ENCODE results near the gene LIX1L. TPM values are rescaled to one million over a fixed set of nuclear protein-coding genes. Genes with fewer than 3 reads are reported as not detected.

The LIX1L gene
- total and polyA plus RNA-seq, 2 of the 13 experiments (the other 11 are each of a cell fraction or from before 2014, with no cell fraction given), result 8.1 to 24.9 TPM

DNA sequence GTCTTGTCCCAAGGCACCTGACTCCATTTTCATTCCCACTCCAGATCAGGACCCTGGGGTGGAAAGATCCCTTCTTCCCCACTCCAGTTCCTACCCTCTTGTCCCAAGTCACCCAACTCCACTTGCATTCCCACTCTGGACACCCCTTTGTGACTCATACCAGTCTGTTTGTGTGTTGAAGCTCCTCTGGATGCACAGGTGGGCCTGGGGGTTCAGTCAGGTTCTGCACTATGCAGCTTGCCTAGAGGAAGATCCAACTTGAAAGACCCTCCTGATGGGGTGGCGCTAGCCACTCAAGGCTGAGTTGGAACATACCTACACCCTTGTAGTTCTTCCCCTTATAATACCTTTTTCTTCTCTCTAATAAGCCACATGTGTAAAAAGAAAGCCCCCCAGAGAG is 62.3 kb downstream of the LIX1L start:
- DNase-seq (ENCODE audit: low spot score) (no peak), ATAC-seq (no peak), FAIRE-seq (no peak)
- no TSS peak for BruUV-seq (replicated peaks)
- no peak for TF ChIP-seq ZNF816 (CRISPR knock-in tag; IDR thresholded peaks at IDR 0.05; ENCODE audit: borderline replicate concordance)
- no peak for TF ChIP-seq FOXA3 (CRISPR knock-in tag; IDR thresholded peaks at IDR 0.05)
- TF ChIP-seq ZNF563 (CRISPR knock-in tag; IDR thresholded peaks at IDR 0.05), result no peak
- TF ChIP-seq ZNF766 (CRISPR knock-in tag; IDR thresholded peaks at IDR 0.05; ENCODE audit: borderline replicate concordance), result no peak
- TF ChIP-seq NFE2L2 (IDR thresholded peaks at IDR 0.05; ENCODE audit: low read length), result no peak
- TF ChIP-seq, protein P1, sequence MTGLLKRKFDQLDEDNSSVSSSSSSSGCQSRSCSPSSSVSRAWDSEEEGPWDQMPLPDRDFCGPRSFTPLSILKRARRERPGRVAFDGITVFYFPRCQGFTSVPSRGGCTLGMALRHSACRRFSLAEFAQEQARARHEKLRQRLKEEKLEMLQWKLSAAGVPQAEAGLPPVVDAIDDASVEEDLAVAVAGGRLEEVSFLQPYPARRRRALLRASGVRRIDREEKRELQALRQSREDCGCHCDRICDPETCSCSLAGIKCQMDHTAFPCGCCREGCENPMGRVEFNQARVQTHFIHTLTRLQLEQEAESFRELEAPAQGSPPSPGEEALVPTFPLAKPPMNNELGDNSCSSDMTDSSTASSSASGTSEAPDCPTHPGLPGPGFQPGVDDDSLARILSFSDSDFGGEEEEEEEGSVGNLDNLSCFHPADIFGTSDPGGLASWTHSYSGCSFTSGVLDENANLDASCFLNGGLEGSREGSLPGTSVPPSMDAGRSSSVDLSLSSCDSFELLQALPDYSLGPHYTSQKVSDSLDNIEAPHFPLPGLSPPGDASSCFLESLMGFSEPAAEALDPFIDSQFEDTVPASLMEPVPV (CRISPR knock-in tag; IDR thresholded peaks at IDR 0.05), result no peak
- Histone ChIP-seq H3K36me3 (replicated peaks in 1 of 2; ENCODE audit: control insufficient read depth in 1 of 2, insufficient read depth in 2 of 2, low read length in 2 of 2) (no peaks in the 10 kb centered on the region), H3K27ac (ENCODE audit: extremely low read length, insufficient read depth, low read length) (no peak overlapping the region), H3K4me2 (ENCODE audit: low read depth, low read length) (no peak overlapping the region), H3K9ac (ENCODE audit: insufficient read depth, low read depth, low read length) (no peak overlapping the region), H3K4me1 (ENCODE audit: insufficient read depth, low read length) (peaks cover 87% of the 10 kb centered on the region), H3K79me2 (ENCODE audit: insufficient read depth, low read length) (no peaks in the 10 kb centered on the region), H3K9me3 (ENCODE audit: low read length) (no peaks in the 10 kb centered on the region), H4K20me1 (ENCODE audit: insufficient read depth, low read length) (no peaks in the 10 kb centered on the region), H3K27me3 (ENCODE audit: control insufficient read depth in 1 of 2, insufficient read depth in 2 of 2, low read length in 2 of 2) (no peaks in the 10 kb centered on the region), H2AFZ (ENCODE audit: low read length) (no peak overlapping the region), H3K4me3 (replicated peaks in 1 of 3; ENCODE audit: insufficient read depth in 1 of 3, low read depth in 2 of 3, low read length in 3 of 3) (no peak overlapping the region)
- intact Hi-C loops (cut with micrococcal nuclease; ENCODE audit: unreplicated experiment) (no loop called here), in situ Hi-C loops (cut with HindIII; ENCODE audit: extremely low pct_ligation_motif_present, low pct_unique_long_range_greater_than_20kb) (no loop called here)
- WGBS (ENCODE audit: low lambda C conversion rate), result 95% methylated on average over 1 of the region's 1 CpG
- POLR2A ChIA-PET, result interaction anchor here (1.0 kb wide), 1 partner anchor 62 kb away, joined by 3 read pairs; the partner anchor contains the start of gene LIX1L
- CTCF ChIA-PET (ENCODE audit: low intra/inter-chr PET ratio, low total read pairs), result no interaction called here

All from HepG2 (cell line).